Ishikawa (cell line): Measurements from ENCODE around the gene ZBTB44.

ENCODE experiments used
- EP300 ChIP-seq: IDR thresholded peaks from 2 replicates; pipeline ENCODE4 v1.6.1; 2012; ENCODE audit warnings: borderline replicate concordance
- TF ChIP-seq, protein P1 (sequence below): IDR thresholded peaks from 2 replicates; pipeline ENCODE4 v1.6.1; 2012; ENCODE audit warnings: low read depth, mild to moderate bottlenecking

DNA sequence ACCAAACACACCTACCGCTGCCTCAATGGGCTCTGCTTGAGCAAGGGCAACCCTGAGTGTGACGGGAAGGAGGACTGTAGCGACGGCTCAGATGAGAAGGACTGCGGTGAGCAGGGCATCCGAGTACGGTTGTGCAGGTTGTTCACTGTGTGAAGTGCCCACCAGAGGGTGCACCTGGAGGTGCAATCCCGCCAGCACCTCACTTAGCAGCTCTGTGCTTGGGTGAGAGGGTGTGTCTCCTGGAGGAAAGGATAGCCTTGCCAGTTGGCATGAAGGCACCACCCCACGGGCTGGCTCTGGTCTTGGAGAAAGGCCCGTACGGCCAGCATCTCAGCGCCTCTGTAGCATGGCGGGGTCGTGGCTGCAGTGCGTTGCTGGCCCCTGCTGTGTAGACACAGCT lies 115.8 kb downstream of the ZBTB44 start:
- TF ChIP-seq, protein P1, sequence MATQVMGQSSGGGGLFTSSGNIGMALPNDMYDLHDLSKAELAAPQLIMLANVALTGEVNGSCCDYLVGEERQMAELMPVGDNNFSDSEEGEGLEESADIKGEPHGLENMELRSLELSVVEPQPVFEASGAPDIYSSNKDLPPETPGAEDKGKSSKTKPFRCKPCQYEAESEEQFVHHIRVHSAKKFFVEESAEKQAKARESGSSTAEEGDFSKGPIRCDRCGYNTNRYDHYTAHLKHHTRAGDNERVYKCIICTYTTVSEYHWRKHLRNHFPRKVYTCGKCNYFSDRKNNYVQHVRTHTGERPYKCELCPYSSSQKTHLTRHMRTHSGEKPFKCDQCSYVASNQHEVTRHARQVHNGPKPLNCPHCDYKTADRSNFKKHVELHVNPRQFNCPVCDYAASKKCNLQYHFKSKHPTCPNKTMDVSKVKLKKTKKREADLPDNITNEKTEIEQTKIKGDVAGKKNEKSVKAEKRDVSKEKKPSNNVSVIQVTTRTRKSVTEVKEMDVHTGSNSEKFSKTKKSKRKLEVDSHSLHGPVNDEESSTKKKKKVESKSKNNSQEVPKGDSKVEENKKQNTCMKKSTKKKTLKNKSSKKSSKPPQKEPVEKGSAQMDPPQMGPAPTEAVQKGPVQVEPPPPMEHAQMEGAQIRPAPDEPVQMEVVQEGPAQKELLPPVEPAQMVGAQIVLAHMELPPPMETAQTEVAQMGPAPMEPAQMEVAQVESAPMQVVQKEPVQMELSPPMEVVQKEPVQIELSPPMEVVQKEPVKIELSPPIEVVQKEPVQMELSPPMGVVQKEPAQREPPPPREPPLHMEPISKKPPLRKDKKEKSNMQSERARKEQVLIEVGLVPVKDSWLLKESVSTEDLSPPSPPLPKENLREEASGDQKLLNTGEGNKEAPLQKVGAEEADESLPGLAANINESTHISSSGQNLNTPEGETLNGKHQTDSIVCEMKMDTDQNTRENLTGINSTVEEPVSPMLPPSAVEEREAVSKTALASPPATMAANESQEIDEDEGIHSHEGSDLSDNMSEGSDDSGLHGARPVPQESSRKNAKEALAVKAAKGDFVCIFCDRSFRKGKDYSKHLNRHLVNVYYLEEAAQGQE: no peak
- no peak for TF ChIP-seq EP300
